GM19240 (cell line): Measurements from ENCODE around the gene PFN1.

Experiments
- DNase-seq: peaks from one replicate; pipeline ENCODE4 v3.0.0; 2011; ENCODE audit warnings: low spot score; ENCODE audit not compliant: insufficient read length

PFN1 gene

GRCh38 chr17:4945176-4945943 lies 3.0 kb downstream of the PFN1 start:
- DNase-seq = peak; percentile 35

GRCh38 chr17:4944554-4945175 lies 3.7 kb downstream of the PFN1 start:
- DNase-seq = no peak

- no peak for DNase-seq
Observed at GRCh38 chr17:4944163-4944553, 4.2 kb downstream of the PFN1 start.

GRCh38 chr17:4942760-4943508 lies 5.4 kb downstream of the PFN1 start:
- no peak for DNase-seq

- no peak for DNase-seq
Observed at GRCh38 chr17:4941319-4941610, 7.1 kb downstream of the PFN1 start.

- DNase-seq = no peak
Observed at GRCh38 chr17:4940555-4941318, 7.6 kb downstream of the PFN1 start.

- DNase-seq = peak; percentile 86
Observed at GRCh38 chr17:4939796-4940554, 8.4 kb downstream of the PFN1 start, which contains the start of the genes RNF167 and SLC25A11. RNF167 (plus strand) TSS chr17:4940268; CDS start chr17:4940910, 642 bp downstream. SLC25A11 (minus strand) TSS chr17:4940046; CDS start chr17:4939910, 136 bp downstream.

- no peak for DNase-seq
Observed at GRCh38 chr17:4939546-4939795, 8.9 kb downstream of the PFN1 start.

- DNase-seq = no peak
Observed at GRCh38 chr17:4938688-4939545, 9.4 kb downstream of the PFN1 start.

GRCh38 chr17:4938069-4938491 lies 10.2 kb downstream of the PFN1 start:
- no peak for DNase-seq

- DNase-seq = no peak
Observed at GRCh38 chr17:4937553-4937952, 10.8 kb downstream of the PFN1 start.

- no peak for DNase-seq
Observed at GRCh38 chr17:4936436-4936835, 11.9 kb downstream of the PFN1 start.

- DNase-seq = no peak
Observed at GRCh38 chr17:4935650-4936049, 12.7 kb downstream of the PFN1 start.

GRCh38 chr17:4934173-4934979 lies 14.0 kb downstream of the PFN1 start:
- no peak for DNase-seq

GRCh38 chr17:4933646-4934045 lies 14.7 kb downstream of the PFN1 start:
- no peak for DNase-seq

GRCh38 chr17:4932756-4933155 lies 15.6 kb downstream of the PFN1 start:
- no peak for DNase-seq

GRCh38 chr17:4931963-4932362 lies 16.4 kb downstream of the PFN1 start, which contains the start of gene GP1BA:
GP1BA (plus strand) TSS chr17:4932277; CDS start chr17:4932605, 328 bp downstream.
- DNase-seq = no peak

- DNase-seq = no peak
Observed at GRCh38 chr17:4928881-4929280, 19.4 kb downstream of the PFN1 start.
